H1 (cell line): ENCODE results near the gene GNG13. TPM values are rescaled to one million over a fixed set of nuclear protein-coding genes. Genes with fewer than 3 reads are reported as not detected.

Experiments used
- ATF2 ChIP-seq: IDR thresholded peaks from 2 replicates; pipeline ENCODE4 v1.6.1; 2012; ENCODE audit warnings: low read length, inconsistent platforms
- CTBP2 ChIP-seq: IDR thresholded peaks from 2 replicates; pipeline ENCODE4 v1.7.0; 2011; ENCODE audit warnings: borderline replicate concordance, mild to moderate bottlenecking, moderate library complexity, mixed read lengths, low read length; ENCODE audit not compliant: insufficient read depth, insufficient read length
- EP300 ChIP-seq, 2 experiments: IDR thresholded peaks; 1 replicate in 1 of 2; 2 replicates in 1 of 2; pipeline ENCODE4 v1.6.1; 2011 to 2012; ENCODE audit warnings: low read depth in 2 of 2, low read length in 2 of 2, mild to moderate bottlenecking in 2 of 2, borderline replicate concordance in 1 of 2, inconsistent platforms in 1 of 2, moderate library complexity in 1 of 2
- SIN3A ChIP-seq, 2 experiments: IDR thresholded peaks in 1 of 2; conservative IDR thresholded peaks in 1 of 2; 2 replicates each; pipeline ENCODE4 v1.6.1; 2011 to 2012; ENCODE audit warnings: low read length in 2 of 2, improper control_type of control experiment in 1 of 2, low read depth in 1 of 2, mild to moderate bottlenecking in 1 of 2
- SP1 ChIP-seq: IDR thresholded peaks from 2 replicates; pipeline ENCODE4 v1.6.1; 2011; ENCODE audit warnings: low read depth, low read length
- polyA plus RNA-seq, 7 experiments: library from polyadenylated mRNA; depleted of rRNA in 3 of 7; stranded (reverse) in 5 of 7; unstranded in 2 of 7; fragments of >200 nt in 5 of 7; fragments of 200-250 nt in 2 of 7; gene quantifications; 1 replicate in 5 of 7; 2 replicates in 1 of 7; 4 replicates in 1 of 7; pipeline versions ENCODE4 v1.2.1 to v1.2.3, GENCODE V29; 2011 to 2013; ENCODE audit warnings: missing spikeins in 2 of 7, mixed read lengths in 2 of 7
- total RNA-seq: library from RNA; stranded (reverse); fragmentation: NEBNext Ultra II Directional; extraction: Animal tissue kit (Norgen Biotek cat#: 25700); gene quantifications from 2 replicates; pipeline ENCODE4 v1.2.1, GENCODE V29; 2021

GNG13 gene
- total and polyA plus RNA-seq, 2 of the 8 experiments (the other 6 are each of a cell fraction or from before 2014, with no cell fraction given): not detected

GRCh38 chr16:842711-843560, 42.4 kb upstream of the GNG13 start (continued):
- TF ChIP-seq CTBP2 (no peak), SP1 (no peak), SIN3A (conservative IDR thresholded peaks at IDR 0.05 in 1 of 2, IDR thresholded peaks at IDR 0.05 in 1 of 2; ENCODE audit: low read depth in 1 of 2, low read length in 2 of 2) (no peak), ATF2 (no peak), EP300 (IDR thresholded peaks at IDR 0.05; ENCODE audit: borderline replicate concordance in 1 of 2, low read depth in 2 of 2, low read length in 2 of 2) (no peak)
